IPS-18c (cell line): ENCODE results near the gene IMMP2L.

Experiments
- H3K4me3 ChIP-seq: 2 replicates; pipeline ENCODE4 v1.7.0; 2013; ENCODE audit warnings: low read depth, mild to moderate bottlenecking, low read length, moderate library complexity; ENCODE audit not compliant: insufficient read depth
- H3K9me3 ChIP-seq: one replicate; pipeline ENCODE4 v1.6.1; 2013; ENCODE audit warnings: mild to moderate bottlenecking, low read length, moderate library complexity; ENCODE audit not compliant: control insufficient read depth, insufficient read depth

The IMMP2L gene

GRCh38 chr7:110733221-110733620, 829.1 kb downstream of the IMMP2L start:
- H3K9me3 ChIP-seq: peaks cover 4% of the 10 kb centered on the region
- H3K4me3 ChIP-seq: no peak overlapping the region

DNA sequence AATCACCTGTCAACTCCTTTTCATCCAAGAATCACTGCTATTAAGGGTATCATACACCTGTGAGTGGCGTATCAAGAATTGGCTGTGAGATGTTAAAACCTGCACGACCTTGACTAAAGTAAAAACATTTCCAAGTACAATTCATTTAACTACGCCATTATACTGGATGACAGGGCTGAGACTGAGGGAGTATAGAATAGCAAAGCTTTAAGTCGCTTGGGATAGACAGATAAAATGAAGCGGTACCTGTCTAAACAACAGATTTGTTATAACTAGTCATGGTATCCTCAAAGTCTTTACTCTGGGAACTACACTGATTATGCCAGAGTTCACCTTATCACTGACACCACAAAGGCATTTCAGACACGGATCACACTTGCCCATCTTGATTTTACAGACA, 837.5 kb downstream of the IMMP2L start:
- no peak overlapping the region for H3K4me3 ChIP-seq
- no peaks in the 10 kb centered on the region for H3K9me3 ChIP-seq

DNA sequence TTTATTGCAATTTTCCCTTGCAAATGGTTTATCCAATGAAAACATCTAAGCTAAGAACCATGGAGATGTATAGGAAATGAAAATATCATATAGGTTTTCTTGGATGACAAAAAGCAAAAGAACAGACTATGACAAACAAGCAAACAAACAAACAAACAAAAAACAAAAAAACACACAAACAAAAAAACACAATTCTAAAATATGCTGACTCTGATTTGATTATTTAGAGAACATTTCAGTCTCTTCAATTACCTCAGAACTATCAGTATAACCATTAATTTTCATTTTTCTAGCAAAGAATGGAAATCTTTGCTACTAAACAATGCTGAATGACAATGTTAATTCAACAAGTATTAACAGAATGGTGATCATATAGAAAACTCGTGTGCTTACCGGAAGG, 840.9 kb downstream of the IMMP2L start:
- no peak overlapping the region for H3K4me3 ChIP-seq
- H3K9me3 ChIP-seq: no peaks in the 10 kb centered on the region

DNA sequence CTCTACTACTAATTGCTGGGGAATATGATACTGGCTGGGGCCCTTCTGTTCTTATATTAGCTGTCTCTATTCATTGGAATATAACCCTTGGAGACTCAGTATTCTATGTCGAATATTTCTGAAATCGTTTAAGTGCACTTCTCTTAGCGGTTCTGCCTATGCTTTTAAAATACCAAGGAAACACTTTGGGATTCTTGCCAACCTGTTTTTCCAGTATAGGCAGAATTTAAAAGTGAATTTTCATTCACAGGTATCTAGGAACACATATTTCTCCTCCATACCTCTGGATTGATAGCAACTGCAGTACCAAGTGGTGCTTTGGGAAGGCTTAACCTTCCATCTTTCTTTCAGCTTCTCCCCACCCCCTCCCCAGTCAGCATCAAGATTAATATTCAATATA, 841.7 kb downstream of the IMMP2L start:
- H3K9me3 ChIP-seq: no peaks in the 10 kb centered on the region
- H3K4me3 ChIP-seq: no peak overlapping the region

GRCh38 chr7:110719741-110720140, 842.6 kb downstream of the IMMP2L start:
- Histone ChIP-seq H3K9me3 (no peaks in the 10 kb centered on the region), H3K4me3 (no peak overlapping the region)

- H3K4me3 ChIP-seq: no peak overlapping the region
- no peaks in the 10 kb centered on the region for H3K9me3 ChIP-seq
Observed at GRCh38 chr7:110718503-110719205, 843.6 kb downstream of the IMMP2L start.

DNA sequence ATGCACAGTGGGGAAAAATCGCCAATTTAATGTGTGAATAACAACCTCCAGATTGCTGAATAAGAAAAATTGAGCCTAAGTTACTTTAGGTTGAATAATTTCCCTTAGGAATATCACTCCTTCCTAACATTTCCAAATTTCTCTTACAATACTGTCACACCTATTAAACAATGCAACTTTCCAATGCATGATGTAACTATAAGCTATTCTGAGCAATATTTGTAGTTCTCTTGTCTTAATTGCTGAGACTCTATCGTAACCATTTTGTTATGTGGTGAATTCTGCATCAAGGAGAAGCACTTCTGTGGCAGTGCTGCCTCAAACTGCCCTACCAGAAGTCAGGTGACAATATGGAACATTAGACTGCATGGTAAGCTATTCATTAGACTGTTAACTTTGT, 858.1 kb downstream of the IMMP2L start:
- H3K4me3 ChIP-seq: no peak overlapping the region
- H3K9me3 ChIP-seq: no peaks in the 10 kb centered on the region

GRCh38 chr7:110698576-110698975, 863.7 kb downstream of the IMMP2L start:
- H3K9me3 ChIP-seq: no peaks in the 10 kb centered on the region
- no peak overlapping the region for H3K4me3 ChIP-seq

GRCh38 chr7:110693344-110693743, 868.9 kb downstream of the IMMP2L start:
- Histone ChIP-seq H3K9me3 (no peaks in the 10 kb centered on the region), H3K4me3 (no peak overlapping the region)

DNA sequence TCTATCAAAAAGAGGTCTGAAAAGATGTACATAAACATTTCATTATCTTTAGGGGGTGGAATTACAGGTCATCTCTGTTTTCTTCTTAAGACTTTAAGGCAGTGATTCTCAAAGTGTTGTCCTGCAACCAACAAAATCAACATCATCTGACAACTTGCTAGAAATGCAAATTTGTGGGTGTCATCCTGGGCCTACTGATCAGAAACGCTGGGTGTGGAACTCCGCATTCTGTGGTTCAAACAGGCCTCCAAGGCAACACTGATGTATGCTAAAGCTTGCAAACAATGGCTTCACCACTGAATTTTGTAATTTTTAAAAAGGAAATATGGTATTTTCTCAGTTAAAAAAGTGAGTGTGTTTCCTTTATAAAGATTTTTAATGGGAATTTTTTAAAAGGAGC, 873.4 kb downstream of the IMMP2L start:
- H3K9me3 ChIP-seq: no peaks in the 10 kb centered on the region
- no peak overlapping the region for H3K4me3 ChIP-seq

- H3K4me3 ChIP-seq: no peak overlapping the region
Observed at GRCh38 chr7:110685899-110686298, 876.4 kb downstream of the IMMP2L start.

GRCh38 chr7:110681941-110682340, 880.4 kb downstream of the IMMP2L start:
- H3K4me3 ChIP-seq: no peak overlapping the region
- no peaks in the 10 kb centered on the region for H3K9me3 ChIP-seq

More at GRCh38 chr7:110685899-110686298, 876.4 kb downstream of the IMMP2L start:
- H3K9me3 ChIP-seq: no peaks in the 10 kb centered on the region

DNA sequence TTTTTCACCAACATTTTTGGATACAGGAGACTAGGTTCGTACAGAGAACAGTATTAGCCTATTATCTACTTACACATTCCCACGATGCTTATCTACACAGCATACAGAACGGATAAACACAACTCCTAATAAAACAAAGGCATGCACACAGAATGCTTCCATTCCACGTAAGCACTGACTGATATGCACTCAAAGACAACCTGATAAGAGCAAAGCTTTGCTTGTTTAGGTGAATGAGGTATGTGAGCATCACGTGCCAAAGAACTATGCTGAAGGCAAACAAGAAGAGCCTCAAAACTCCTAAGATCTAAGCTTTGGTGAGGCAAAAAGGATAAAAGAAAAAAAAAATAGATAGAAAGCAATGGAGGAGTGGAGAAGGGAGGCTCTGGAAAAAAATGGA, 884.9 kb downstream of the IMMP2L start:
- no peak overlapping the region for H3K4me3 ChIP-seq
- H3K9me3 ChIP-seq: peaks cover 5% of the 10 kb centered on the region

DNA sequence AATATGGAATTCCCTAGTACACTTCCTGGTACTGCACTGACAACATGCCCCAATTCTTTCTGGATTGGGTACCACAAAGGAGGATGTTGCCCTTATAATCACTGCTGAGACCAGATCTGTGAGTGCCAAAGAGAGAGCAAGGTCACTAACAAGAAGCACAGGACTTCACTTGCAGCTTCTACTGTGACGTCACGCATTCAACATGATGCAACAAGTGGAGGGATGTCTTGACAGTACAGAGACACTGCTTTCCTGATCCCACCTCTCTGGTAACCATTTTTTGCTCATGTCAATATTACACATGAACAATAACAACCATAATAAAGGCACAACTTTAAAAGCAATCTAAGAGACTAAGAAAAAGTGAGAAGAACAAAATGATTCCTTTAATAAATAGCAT, 885.5 kb downstream of the IMMP2L start:
- Histone ChIP-seq H3K4me3 (no peak overlapping the region), H3K9me3 (peaks cover 5% of the 10 kb centered on the region)

- H3K9me3 ChIP-seq: peaks cover 8% of the 10 kb centered on the region
- no peak overlapping the region for H3K4me3 ChIP-seq
Observed at GRCh38 chr7:110675383-110676103, 886.7 kb downstream of the IMMP2L start.

DNA sequence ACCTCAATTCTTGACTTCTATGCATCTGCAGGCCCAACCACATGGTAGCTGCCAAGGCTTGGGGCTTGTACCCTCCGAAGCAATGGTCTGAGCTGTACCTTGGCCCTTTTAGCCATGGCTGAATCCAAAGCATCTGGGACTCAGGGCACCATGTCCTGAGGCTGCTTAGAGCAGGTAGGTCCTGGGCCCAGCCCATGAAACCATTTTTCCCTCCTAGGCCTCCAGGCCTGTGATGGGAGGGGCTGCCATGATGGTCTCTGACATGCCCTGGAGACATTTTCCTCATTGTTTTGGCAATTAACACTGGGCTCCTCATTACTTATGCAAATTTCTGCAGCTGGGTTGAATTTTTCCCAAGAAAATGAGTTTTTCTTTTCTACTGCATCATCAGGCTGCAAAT, 889.1 kb downstream of the IMMP2L start:
- peaks cover 10% of the 10 kb centered on the region for H3K9me3 ChIP-seq
- peak overlapping the region; percentile 29; the same call in 1 of the 2 replicates for H3K4me3 ChIP-seq

DNA sequence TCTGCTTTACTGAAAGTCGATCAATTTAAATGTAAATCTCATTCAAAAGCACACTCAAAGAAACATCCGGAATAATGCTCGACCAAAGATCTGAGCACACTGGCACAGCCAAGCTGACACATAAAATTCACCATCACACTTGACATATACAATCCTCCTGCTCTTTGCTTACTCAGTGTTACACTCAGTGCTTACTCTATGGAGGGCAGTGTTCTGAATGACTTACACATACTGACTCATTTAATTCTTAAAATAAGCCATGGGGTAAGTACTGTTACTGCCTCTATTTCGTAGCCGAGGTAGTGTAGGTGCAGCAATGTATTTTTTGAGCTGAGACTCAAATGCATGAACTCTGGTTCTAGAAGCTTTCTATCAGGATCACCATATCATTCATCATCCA, 892.9 kb downstream of the IMMP2L start:
- no peak overlapping the region for H3K4me3 ChIP-seq
- peaks cover 10% of the 10 kb centered on the region for H3K9me3 ChIP-seq

DNA sequence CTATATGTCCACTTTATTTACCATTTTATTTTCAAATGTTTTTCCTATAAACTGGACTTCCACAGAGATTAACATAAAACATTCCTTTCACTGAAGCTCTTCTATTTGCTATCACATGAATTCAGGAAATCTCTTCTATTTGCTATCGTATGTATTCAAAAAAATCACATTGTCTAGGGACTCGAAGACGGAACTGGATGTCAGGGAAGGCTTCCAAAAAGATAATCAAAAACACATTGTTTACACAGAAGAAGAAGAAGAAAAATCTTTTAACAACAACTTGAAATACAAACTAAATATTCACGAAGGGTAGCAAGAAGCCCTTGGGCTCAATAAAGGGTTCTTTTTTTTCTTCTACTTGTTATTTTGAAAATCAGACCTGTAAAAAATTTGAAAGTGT, 897.5 kb downstream of the IMMP2L start:
- H3K9me3 ChIP-seq: peaks cover 14% of the 10 kb centered on the region
- no peak overlapping the region for H3K4me3 ChIP-seq
